GM19238 (cell line): ENCODE measurements around the gene TP63.
A peak's percentile ranks its signal among the peaks of the same experiment; 100 is the strongest.

ENCODE experiments used
- DNase-seq: peaks from one replicate; pipeline ENCODE4 v3.0.0; 2011; ENCODE audit warnings: low spot score; ENCODE audit not compliant: insufficient read length

TP63 gene

DNA sequence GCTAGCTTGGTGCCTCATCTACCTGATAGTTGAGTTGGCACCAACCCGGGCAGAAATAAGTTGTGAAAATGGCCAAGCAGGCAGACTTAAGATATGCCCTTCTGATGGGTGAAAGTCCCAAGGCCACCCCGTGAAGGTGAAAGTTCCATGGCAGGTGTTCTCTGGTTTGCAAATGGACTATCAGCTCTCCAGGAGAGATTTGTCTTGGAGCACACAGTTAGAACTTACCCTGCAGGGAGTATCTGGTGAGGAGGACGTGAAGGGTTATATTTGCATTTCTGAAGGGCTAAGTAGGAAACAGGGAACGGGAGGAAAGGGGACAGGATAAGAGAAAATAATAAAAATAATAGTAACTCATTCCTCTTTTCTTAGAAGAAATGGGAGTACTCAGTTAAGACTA lies 220.5 kb downstream of the TP63 start:
- DNase-seq = no peak

DNA sequence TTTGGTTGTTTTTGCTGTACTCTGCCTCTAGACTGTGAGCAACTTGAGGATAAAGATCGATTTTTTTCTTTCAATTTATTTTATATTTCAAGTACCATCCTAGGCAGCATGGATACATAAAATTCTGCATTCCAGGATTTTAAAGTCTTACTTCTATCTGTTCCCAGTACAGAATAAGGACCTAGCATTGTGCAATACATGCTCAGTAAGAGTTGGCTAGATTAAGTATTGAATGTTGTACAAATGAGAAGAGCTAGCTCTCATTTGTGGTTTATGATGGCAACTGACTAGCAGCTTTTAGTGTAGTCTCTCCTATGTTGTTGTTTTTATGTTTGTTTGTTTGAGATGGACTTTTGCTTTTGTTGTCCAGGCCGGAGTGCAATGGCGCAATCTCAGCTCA lies 222.7 kb downstream of the TP63 start:
- DNase-seq = no peak

DNA sequence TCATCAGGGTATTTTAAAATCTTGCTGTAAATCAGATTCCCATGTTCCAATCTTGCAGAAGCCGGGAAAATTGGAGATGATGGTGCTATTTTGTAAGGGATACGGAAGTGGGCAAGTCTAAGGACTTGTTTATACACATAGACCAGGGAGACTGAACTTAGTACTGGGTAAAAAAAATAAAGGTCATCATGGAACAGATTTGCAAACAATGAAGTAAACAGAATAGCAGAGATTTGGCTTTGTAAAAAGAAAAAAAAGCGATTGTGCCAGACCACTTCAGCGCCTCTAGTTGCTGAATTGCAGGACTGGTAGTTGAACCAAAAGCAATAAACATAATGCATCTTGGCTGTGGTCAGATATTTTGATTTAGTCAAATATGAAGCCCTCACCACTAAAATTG lies 229.1 kb downstream of the TP63 start:
- no peak for DNase-seq

DNA sequence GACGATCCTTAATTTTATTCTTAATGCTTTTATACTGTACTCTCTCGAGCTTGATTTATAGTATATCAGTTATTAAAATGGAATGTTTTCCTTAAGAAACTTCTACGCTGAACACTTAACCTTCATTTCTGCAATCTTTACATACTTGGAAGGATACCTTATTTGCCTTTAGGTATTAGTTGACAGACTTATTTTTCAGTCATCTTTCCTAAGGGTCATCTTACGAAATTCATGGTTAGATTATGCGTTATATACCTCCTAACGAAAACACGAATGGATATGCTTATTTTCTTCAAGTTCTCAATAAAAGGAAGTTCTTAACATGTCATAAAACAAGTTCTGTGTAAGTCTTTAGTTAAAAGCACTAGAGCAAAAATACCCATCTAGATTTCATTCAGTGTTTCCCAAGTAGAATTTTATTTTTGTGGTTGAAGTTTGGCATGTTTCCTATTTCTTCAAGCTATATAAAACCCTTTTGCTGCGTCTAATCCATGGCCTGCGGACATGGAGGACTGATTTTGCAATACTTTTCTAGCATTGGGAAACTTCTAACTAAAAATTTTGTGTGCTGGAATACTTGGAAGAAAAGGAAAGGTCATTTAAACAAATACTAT lies 231.3 kb downstream of the TP63 start:
- no peak for DNase-seq

DNA sequence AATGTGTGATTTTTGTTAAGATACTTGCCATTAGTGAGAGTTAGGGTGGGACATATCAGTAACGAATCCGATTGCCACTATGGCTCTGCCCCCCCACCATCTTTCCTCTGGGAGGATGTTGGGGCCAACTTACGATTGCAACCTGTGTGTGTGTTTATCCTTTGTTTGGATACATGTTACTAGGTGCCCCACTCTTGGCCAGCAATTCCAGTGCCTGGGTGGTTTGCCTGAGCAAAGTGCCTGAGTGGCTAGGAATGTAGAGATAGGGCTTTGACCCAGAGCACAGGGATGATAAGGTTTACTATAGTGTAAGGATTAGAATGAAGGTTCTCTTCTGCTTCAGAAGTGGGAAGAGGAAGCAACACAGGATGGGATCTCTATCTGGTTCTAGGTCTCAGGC lies 231.8 kb downstream of the TP63 start:
- DNase-seq = no peak

DNA sequence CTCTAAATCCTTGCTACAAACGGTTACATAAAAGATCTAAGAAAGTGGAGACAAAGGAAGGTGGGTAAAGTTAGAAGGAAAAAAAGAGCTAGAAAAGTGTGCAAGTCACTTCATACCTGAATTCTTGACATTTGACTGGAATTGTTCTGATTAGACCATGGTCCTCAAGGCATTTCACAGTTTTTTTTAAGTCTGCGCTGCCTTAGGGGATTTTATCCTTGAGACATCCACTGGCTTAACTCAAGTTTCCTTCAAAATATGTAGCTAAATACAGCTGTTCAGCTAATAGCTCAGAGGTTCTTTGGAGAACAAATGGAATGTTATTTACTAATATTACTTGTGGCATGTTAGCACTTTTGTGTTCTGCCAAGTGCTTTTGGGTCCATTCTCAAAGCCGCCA lies 236.9 kb downstream of the TP63 start:
- DNase-seq = no peak

DNA sequence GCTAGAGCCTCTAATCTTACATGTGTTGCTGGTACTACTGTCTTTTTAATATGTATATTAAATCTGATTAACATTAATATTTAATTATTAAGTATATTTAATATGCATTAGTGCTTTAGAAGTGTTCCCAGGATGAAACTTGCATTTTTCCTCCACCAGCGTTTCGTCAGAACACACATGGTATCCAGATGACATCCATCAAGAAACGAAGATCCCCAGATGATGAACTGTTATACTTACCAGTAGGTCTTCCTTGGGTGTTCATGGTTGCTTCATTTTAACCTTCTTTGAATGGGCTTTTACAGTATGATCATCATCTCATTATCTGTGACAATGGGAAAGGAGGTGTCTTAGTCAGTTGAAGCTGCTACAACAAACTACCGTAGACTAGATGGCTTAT lies 238.0 kb downstream of the TP63 start:
- no peak for DNase-seq

DNA sequence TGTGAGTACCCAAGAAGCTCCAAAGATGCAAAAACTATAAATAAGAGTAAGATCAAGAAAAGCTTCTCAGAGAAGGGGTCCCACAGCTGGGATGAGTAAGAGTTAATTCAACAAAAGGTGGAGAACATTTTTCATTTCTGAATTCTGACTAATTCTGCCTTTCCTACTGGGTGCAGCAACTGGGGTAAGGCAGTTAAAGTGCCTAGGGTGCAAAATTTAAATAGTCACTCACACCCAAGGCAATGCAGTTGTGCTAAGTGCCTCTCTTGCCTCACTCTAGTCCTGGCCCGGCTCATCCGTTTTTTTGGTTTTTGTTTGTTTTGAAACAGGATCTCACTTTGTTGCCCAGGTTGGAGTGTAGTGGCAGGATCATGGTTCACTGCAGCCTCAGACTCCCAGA lies 240.2 kb downstream of the TP63 start:
- no peak for DNase-seq

DNA sequence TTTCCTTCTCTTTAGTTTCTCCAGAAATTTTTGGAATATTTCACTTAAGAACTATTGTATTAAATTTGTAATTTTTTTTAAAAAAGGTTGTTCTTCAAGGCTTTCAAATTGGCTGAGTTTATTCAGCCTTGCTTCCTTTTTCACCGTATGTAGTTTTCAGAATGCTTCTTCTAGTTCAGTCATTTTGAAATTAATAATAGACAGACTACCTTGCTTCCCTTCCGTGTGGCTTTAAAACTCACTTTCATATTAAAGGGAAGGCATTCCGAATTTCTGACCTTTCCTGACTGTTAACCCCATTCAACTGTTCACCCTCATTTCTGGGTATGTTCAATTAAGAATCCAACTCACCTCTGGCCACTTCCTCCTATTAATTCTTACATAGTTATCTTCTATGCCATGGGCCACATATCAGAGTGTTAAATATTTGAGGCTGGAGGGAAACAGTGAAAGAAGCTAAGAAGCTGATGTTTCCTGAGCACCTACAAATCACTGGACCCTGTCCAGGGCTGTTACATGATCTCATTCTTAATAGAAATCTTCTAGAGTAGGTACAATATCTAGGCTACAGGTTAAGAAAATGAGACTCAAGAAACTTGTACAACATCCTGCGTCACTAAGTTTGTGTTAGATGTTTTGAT lies 252.0 kb downstream of the TP63 start:
- peak; percentile 5 for DNase-seq

DNA sequence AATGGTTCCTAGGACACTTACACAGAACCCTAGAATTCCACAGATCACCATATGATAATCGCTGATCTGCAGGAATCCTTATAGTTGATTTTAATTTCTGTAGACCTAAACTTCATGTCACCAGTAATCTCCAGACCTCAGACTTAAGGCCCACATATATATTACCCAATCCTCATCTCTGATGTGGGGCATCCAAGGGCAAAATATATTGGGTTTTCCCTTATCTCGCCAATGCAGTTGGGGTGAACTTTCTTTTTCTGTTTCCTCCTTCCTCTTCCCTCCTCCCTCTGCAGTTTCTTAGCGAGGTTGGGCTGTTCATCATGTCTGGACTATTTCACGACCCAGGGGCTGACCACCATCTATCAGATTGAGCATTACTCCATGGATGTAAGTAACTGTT lies 259.3 kb downstream of the TP63 start:
- DNase-seq = no peak

DNA sequence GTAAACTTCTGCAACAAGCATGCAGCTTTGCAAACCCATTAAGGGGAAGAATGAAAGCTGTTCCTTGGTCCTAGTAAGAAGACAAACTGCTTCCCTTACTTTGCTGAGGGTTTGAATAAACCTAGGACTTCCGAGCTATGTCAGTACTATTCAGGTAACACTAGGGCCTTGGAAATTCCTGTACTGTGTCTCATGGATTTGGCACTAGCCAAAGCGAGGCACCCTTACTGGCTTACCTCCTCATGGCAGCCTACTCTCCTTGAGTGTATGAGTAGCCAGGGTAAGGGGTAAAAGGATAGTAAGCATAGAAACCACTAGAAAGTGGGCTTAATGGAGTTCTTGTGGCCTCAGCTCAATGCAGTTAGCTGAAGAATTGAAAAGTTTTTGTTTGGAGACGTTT lies 265.3 kb downstream of the TP63 start:
- DNase-seq = no peak

DNA sequence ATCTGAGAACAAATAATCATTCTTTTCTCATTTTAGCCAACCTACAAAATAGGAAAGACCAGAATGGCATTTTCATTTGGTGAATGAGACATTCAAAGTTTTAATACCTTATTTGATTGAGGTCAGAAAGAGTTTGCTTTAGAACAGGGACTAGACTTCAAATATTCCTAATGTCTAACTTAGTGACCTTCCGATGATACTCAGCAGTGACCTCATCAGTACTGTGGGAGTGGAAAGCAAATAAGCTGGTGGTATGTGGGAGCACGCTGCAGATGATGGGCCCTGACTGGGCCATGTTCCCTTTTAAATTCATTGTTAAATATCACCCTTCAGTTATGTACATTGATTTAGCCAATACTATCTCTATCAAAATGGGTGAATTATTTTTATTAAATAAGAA lies 266.2 kb downstream of the TP63 start:
- DNase-seq = no peak

DNA sequence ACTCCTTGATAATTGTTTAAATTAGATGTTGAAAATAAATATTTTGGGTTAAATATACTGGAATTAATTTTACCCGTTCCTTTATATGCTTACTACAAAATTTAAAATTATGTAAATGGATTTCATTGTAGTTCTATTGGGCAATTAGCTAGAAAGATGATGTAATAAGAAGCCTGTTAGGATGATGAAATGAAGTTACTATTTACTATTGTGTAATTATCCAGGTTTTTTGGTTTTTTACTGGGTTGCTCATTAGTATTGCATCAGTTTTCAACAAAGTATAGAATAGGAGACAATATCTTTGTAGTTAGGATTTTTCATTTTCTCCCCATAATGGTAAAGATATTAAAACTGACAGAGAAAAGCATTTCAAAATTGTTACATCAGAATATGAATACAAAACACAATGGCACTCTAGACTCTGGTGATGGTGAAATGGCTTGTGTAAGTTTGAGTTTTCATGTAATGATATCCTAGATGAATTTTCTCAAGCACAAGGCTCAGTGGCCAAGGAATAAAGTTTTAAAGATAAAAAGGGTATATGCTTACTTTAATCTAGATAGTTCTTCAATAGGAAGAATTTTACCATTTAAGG lies 267.5 kb downstream of the TP63 start:
- DNase-seq = no peak

DNA sequence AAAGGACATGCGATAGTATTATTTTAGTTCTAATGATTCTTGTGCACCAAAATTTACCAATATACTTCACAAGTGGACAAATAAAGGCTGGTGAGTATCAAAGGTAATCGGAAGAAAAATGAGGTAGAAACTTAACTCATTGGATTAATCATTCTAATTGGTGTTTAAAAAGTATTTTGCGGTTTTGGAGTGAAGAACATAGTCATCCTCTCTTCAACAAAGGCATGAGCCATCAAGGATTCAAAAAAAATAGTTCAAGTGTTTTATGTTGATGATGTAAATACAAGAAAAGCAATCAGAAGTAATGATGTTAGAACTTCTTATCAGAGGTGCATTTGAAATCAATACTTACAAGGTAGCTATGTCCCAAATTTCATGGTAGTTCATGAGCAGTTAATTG lies 268.0 kb downstream of the TP63 start:
- no peak for DNase-seq

DNA sequence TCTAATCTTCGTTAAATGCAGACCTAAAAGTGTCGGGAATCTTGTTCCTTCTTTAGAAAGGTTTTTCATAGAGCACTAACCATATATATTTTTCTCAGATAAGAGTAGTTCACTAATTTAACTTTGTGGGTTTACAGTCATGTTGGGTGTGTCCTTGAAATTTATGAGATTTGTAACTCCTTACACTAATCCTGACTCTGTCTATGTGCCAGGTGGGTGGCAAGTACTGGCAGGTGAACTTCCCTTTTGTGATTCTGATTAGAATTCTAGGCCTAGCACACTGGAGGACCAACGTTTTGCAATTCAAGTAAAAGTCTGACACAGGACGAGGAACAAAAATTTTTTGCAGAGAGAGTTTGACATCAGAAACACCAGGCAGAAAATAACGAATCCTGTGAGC lies 269.4 kb downstream of the TP63 start:
- DNase-seq = no peak

DNA sequence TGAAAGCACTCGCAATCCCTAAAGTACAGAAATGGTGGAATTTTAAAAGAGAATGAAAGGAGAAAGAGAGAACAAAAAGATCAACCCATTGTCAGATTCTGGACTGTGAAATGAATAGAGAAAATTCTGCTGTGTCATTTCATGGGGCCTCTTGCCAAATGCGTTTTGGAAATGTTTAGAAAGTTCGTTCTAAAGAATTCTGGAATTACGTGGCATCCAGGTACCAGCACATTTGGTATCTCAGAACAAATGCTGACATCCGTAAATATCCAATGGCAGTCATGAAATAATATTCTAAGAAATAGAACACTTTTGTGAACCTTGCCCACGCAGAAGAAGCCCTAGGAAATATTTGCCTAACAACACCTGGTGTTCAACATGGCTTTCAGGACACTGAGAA lies 270.3 kb downstream of the TP63 start:
- DNase-seq = no peak

DNA sequence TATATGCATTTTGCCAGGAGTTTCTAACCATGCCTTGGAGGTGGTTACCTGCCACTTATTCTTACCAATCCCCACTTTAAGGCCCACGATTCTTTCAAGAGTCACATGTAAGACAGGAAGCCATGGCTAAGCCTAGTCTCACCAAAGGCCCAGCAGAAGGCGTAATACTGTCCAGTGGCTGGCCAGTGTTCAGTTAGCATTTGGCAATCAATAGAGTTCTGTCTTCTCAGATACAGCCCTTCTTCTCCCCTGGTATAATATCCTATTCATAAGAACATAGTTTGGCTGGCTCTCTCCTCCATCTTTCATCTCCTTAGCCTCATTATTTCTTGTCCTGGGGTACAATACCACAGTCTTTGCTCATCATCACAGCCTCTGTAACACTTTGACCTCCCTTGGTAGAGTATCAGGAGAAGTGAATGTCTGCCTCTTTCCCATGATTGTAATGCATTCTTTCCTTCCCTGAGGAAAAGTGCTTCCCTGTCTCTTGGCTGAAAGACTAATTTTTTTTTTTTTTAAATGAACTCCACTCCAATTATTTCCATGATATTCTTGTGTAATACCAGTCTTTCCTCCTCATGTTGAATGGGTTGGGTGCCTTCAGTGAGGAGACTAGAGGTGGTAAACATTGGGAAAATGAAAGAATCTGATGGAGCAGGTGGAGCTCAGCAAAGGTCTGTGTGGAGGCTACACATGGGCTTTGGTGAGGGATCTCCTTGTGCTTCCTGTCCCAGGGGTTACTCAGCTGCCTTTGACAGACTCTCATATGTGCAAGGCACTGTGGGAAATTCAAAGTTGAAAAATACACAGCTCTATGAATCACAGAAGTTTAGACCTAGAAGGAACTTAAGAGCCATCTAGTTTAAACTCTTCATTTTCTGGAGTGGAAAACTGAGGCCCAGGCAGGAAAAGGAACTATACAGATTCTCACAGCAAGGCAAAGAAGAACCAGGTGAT lies 271.3 kb downstream of the TP63 start:
- no peak for DNase-seq

DNA sequence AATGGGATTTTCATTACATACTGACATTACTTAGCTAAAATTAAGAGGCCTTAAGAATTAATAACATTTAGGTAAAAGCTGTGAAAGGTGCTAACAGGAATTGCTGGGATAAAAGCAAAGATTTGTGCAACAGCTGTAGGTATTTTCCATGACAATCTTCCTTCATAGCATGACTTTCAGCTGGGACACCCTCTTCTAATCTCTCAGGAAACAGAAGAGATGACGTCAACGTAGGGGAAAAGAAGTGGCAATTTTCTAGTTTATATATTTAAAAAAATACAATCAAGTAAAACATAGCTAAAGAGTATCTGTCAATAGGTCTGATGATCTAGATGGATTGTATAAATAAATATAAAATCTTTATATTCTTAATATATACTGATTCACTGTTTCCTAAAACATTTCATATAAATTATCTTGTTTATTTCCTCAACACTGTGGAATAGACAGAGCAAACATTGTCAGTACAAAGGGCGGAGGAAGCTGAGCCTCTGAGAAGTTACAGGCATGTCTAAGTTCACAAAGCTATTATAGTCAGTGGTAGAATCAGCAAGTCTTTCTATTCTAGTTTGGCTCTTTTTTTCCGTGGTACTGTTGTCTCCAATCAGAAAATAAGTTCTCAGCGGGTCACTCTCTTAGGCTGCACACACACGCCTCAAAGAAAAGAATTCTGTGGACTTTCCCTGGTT lies 272.5 kb downstream of the TP63 start:
- DNase-seq = no peak

DNA sequence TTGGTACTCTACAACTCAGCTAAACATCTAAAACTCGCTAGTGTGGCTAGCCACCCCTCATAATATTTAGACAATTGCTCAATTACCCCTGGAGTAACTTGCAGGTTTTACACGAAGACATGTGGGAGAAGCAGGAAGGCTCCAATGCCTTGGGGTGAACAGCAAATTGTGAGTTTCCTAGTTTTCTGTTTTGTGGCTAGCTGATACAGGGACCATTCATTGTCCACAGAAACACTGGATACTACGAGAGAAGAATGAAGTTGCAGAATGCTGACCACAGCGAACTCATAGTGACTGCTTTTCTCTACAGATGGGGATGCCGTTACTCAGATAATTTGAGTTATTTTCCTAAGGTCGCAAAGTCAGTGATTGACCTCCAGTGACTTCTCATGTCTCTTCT lies 276.6 kb downstream of the TP63 start:
- no peak for DNase-seq

DNA sequence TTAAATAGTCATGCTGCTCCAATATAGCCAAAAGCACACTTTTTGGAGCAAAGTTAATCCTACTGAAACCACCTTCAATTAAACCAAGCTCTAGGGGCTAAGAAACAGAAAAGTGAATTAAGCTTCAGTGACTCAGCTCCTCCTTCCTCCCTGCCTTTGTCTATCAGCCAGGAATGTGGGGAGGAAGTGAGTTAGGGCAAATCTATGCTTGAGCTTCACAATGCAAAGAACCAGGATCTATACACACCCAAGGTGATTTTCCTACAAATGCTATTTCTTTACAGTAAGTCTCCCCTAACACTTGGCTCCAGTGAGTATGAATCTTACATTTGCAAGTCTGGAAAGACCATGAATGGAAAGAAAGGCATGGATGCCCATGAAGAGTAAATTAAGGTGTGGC lies 277.5 kb downstream of the TP63 start:
- DNase-seq = no peak

DNA sequence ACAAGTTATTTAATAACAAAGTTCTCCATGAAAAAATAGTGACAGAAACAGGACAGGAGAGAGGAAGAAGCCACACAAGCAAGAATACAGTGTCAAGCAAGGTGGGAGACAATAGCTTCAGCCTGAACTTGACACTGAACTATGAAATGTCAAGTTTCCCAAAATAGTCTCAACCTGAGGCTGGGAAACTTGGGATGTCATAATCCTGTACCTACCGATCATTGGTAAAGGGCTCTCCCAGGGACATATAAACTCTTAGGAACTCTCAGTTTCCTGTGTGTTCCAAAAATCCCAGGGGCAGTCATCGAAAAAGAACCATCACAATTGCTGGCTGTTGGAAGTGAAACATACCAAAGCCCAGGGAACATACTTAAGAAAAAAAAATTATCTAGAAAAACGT lies 277.9 kb downstream of the TP63 start:
- no peak for DNase-seq

DNA sequence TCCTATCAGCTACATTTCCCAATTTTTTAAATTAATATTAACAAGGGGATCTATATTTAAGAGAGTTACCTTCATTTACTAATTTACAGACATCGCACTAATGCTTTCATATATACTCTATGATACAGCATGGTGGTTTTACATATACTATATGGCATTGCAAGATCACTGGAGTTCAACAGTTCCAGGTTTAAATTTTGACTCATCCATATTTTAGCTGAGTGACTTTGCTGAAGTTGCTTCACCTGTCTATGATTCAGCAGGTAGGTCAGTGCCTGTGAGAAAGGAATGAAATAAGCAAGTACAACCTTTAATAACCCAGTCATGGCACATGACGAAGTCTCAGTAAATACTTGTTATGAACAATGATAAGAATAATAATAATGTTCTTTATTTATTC lies 278.4 kb downstream of the TP63 start:
- DNase-seq = no peak
